AG20443 (cell line): ENCODE results near the gene TSPAN14.
A peak's percentile ranks its signal among the peaks of the same experiment; 100 is the strongest.
"Not testable (repeated sequence)": the region's sequence is repeated elsewhere in the genome, so short reads cannot be mapped to it uniquely, and the experiment has no call there.

Experiments
- DNase-seq: peaks from one replicate; pipeline ENCODE4 v3.0.0; 2012; ENCODE audit warnings: low spot score, mixed read lengths

TSPAN14 gene

GRCh38 chr10:80543319-80543672, 89.2 kb downstream of the TSPAN14 start:
- not testable (repeated sequence) for DNase-seq

GRCh38 chr10:80544316-80544953, 90.3 kb downstream of the TSPAN14 start:
- no peak for DNase-seq

- DNase-seq, result peak; percentile 7
These were observed 91.3 kb downstream of the TSPAN14 start for GRCh38 chr10:80545258-80545881.

GRCh38 chr10:80552151-80552646, 98.1 kb downstream of the TSPAN14 start:
- DNase-seq, result no peak

- DNase-seq, result no peak
These were observed 99.3 kb downstream of the TSPAN14 start for GRCh38 chr10:80553436-80553835.

GRCh38 chr10:80554050-80554449, 99.9 kb downstream of the TSPAN14 start:
- no peak for DNase-seq

GRCh38 chr10:80555415-80555814, 101.3 kb downstream of the TSPAN14 start:
- no peak for DNase-seq

- DNase-seq, result no peak
These were observed 107.8 kb downstream of the TSPAN14 start for GRCh38 chr10:80561950-80562349.

- DNase-seq, result no peak
These were observed 113.2 kb downstream of the TSPAN14 start for GRCh38 chr10:80567292-80567691.

GRCh38 chr10:80569131-80569895, 115.2 kb downstream of the TSPAN14 start:
- DNase-seq, result no peak

- DNase-seq, result no peak
These were observed 117.2 kb downstream of the TSPAN14 start for GRCh38 chr10:80571352-80571751.

GRCh38 chr10:80579181-80579763, 125.2 kb downstream of the TSPAN14 start:
- no peak for DNase-seq

- no peak for DNase-seq
These were observed 125.9 kb downstream of the TSPAN14 start for GRCh38 chr10:80579849-80580637.

- DNase-seq, result no peak
These were observed 126.7 kb downstream of the TSPAN14 start for GRCh38 chr10:80580638-80581468.

GRCh38 chr10:80581469-80581835, 127.3 kb downstream of the TSPAN14 start:
- DNase-seq, result no peak

- no peak for DNase-seq
These were observed 128.3 kb downstream of the TSPAN14 start for GRCh38 chr10:80582286-80582960.
